Effector memory CD4-positive, alpha-beta T cell (primary cell): ENCODE measurements around the gene ZNF865.
A peak's percentile ranks its signal among the peaks of the same experiment; 100 is the strongest.
"Not testable (repeated sequence)": the region's sequence is repeated elsewhere in the genome, so short reads cannot be mapped to it uniquely, and the experiment has no call there.

ENCODE experiments used
- DNase-seq, 3 donors: peaks; one replicate each; pipeline ENCODE4 v3.0.0-alpha.2; 2020
- H3K27ac ChIP-seq: 2 replicates; pipeline ENCODE4 v1.7.0; 2013; ENCODE audit warnings: mild to moderate bottlenecking, low read length, moderate library complexity; ENCODE audit not compliant: insufficient read depth, poor library complexity, severe bottlenecking
- H3K27me3 ChIP-seq: replicated peaks from 2 replicates; pipeline ENCODE4 v1.7.0; 2013; ENCODE audit warnings: mild to moderate bottlenecking, low read length; ENCODE audit not compliant: insufficient read depth, control insufficient read depth, poor library complexity, severe bottlenecking
- H3K36me3 ChIP-seq: 2 replicates; pipeline ENCODE4 v1.7.0; 2013; ENCODE audit warnings: mild to moderate bottlenecking, low read length, moderate library complexity; ENCODE audit not compliant: control insufficient read depth, insufficient read depth
- H3K4me1 ChIP-seq: 2 replicates; pipeline ENCODE4 v1.7.0; 2013; ENCODE audit warnings: low read length, mild to moderate bottlenecking; ENCODE audit not compliant: control insufficient read depth, insufficient read depth, poor library complexity, severe bottlenecking
- H3K4me3 ChIP-seq: 2 replicates; pipeline ENCODE4 v1.7.0; 2013; ENCODE audit warnings: low read length, low read depth, mild to moderate bottlenecking; ENCODE audit not compliant: insufficient read depth, poor library complexity, severe bottlenecking
- H3K9me3 ChIP-seq: 2 replicates; pipeline ENCODE4 v1.7.0; 2013; ENCODE audit warnings: mild to moderate bottlenecking, low read length, moderate library complexity; ENCODE audit not compliant: control insufficient read depth
- total RNA-seq, 3 donors: gene quantifications; one replicate each; lab custom pipeline; 2026; lab: John Stamatoyannopoulos, UW

ZNF865 gene
- 8.4 to 14.1 (median 13.0) reads per million in 3 donors for total RNA-seq

DNA sequence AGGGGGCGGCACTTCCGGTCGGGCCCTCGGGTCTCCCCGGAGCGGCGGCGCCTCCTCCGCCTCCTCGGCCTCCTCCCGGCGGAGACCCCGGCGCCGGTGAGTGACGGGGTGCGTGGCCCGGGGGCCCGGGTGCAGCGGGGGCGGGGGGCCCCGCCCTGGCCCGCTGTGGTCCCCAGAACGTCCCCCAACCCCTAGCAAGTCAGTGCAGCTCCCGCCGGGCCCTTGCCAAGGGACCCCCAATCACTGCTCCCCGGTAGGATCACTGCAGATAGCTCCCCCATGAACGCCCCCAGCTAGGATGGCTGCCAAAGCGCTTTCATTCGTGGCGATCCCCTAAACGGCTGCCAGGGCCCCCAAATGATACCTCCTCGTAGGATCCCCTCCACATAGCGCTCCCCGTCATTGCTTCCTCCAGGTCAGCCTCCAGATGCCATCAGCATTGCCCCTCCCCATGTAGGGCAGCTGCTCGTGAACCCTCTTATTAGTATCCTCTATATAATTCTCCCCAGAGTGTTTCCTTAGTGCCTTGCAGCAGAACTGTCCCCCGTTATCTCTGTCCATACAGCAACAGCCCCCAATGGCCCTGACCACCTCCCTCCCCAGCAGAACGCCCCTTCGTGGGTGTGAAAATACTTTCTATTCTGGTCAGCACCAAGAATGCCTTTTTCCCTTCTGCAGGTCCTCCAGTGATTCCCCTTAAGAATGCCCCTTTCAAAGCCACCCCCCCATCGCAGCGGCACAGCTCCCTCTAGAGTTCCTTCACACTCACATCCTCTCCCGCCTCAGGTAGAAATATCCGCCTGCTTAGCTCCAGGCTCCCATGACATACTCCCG lies at the start of gene ZNF865:
TSS of gene ZNF865 (plus strand) at position 11 of the 834 bp plus-strand sequence. CDS start 7,972 bp downstream, outside the sequence.
- Histone ChIP-seq H3K4me3 (peak within 1 kb of the TSS; percentile 68), H3K9me3 (no peaks in the 10 kb centered on the region), H3K27ac (peak within 1 kb of the TSS; percentile 93), H3K36me3 (peaks cover 14% of the 10 kb centered on the region), H3K27me3 (no peaks in the 10 kb centered on the region), H3K4me1 (peaks cover 14% of the 10 kb centered on the region)
- DNase-seq: peak; percentile 52 to 63 (median 58)

DNA sequence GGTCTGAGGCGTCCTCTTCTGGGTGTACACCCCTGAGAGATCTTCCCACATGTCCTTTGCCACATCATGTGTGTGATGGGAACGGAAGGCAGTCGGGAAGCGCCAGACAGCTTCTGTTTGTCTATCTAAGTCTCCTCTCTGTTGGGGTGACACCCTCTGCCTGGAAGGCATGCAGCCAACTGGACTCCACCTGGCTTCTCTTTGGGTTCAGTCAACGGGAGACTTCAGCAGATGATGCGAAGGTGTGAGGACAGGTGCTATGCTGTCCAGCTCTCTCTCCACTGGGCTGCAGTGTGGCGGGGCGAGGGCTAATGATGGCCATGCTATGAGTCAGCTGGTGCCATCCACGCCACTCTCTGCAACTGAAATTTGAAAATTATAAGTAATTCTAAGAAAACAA lies 45.8 kb upstream of the ZNF865 start:
- H3K4me3 ChIP-seq: no peak overlapping the region
- H3K9me3 ChIP-seq: no peaks in the 10 kb centered on the region
- H3K4me1 ChIP-seq: no peaks in the 10 kb centered on the region
- H3K27ac ChIP-seq: no peak overlapping the region
- peaks cover 2% of the 10 kb centered on the region for H3K27me3 ChIP-seq
- DNase-seq: no peak
- no peaks in the 10 kb centered on the region for H3K36me3 ChIP-seq

DNA sequence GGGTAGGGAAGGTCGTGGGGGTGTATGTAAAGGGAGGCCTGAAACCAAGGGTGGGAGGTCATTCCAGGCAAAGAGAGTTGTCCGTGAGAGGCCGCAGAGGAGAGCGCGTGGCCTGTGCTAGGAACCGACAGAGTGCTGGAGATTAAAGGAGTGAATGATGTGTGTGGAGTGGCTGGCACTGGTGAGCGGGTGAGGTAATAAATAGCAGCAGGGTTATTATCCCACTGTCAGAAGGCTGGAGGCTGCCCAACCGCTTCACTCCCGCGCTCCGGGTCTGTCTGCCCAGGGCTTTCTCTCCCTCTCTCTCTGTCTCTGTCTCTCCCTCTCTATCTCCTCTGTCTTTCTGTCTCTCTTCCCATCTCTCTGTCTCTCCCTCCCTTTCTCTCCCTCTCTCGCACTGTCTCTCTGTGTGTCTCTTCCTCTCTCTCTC lies 42.2 kb upstream of the ZNF865 start:
- Histone ChIP-seq H3K36me3 (no peaks in the 10 kb centered on the region), H3K4me1 (no peaks in the 10 kb centered on the region), H3K4me3 (no peak overlapping the region), H3K27me3 (peaks cover 2% of the 10 kb centered on the region), H3K27ac (no peak overlapping the region), H3K9me3 (no peaks in the 10 kb centered on the region)
- DNase-seq: no peak

DNA sequence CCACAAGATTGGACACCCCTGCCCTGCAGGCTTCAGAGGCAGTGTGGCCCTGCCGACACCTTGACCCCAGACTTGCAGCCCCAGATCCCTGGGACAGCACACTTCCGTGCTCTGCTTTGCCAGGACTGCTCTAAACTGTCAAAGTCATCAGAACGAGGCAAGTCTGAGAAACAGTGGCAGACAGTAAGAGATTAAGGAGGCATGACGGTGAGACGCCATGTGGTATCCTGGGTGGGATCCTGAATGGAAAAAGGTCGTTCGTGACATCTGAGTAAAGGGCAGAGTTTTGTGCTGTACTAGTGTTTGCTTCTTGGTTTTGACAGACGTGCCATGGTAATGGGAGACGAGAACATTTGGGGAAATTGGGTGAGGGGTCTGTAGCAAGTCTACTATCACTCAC lies 38.6 kb upstream of the ZNF865 start:
- DNase-seq: no peak
- Histone ChIP-seq H3K27ac (no peak overlapping the region), H3K9me3 (no peaks in the 10 kb centered on the region), H3K36me3 (no peaks in the 10 kb centered on the region), H3K4me1 (no peaks in the 10 kb centered on the region), H3K4me3 (no peak overlapping the region), H3K27me3 (peaks cover 2% of the 10 kb centered on the region)

DNA sequence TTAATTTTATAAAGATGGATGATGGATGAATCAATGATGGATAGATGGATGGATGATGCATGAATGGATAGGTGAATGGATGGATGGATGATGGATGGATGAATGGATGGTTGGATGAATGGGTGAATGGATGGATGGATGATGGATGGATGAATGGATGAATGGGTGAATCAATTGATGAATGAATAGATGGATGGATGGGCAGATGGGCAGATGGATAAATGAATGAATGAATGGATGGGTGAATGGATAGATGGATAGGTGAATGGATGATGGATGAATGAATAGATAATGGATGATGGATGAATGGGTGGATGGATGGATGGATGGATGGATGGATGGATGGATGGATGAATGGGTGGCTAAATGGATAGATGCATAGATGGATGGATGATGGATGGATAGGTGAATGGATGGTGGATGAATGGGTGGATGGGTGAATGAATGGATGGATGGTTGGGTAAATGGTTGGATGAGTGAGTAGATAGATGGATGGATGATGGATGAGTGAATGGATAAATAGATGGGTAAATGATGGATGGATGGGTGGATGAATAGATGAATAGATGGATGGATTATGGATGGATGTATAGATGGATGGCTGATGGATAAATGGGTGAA lies 37.6 kb upstream of the ZNF865 start:
- Histone ChIP-seq H3K27me3 (peaks cover 2% of the 10 kb centered on the region), H3K27ac (no peak overlapping the region), H3K4me3 (no peak overlapping the region), H3K36me3 (no peaks in the 10 kb centered on the region), H3K9me3 (no peaks in the 10 kb centered on the region), H3K4me1 (no peaks in the 10 kb centered on the region)
- DNase-seq: no peak

DNA sequence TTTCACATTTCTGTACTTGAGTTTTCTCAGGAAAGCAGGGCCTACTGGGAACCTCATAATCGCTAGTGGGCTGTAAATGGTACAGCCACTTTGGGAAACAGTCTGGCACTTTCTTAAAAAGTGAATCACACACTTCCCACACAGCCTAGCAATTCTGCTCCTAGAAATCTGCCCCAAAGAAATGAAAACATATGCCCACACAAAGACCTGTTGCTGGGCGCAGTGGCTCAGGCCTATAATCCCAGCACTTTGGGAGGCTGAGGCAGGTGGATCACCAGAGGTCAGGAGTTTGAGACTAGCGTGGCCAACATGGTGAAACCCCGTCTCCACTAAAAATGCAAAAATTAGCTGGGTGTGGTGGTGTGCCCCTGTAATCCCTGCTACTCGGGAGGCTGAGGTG lies 36.0 kb upstream of the ZNF865 start:
- not testable (repeated sequence) for H3K9me3 ChIP-seq, H3K27me3 ChIP-seq

DNA sequence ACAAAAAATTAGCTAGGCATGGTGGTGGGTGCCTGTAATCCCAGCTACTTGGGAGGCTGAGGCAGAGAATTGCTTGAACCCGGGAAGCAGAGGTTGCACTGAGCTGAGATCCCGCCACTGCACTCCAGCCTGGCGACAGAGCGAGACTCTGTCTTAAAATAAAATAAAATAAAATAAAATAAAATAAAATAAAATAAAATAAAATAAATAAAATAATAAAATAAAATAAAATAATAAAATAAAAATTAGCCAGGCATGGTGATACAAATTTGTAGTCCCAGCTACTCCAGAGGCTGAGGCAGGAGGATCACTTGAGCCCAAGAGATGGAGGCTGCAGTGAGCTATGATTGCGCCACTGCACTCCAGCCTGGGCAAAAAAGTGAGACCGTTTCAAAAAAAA lies 31.5 kb upstream of the ZNF865 start:
- H3K4me1 ChIP-seq, H3K36me3 ChIP-seq, DNase-seq, H3K4me3 ChIP-seq, H3K27me3 ChIP-seq, H3K27ac ChIP-seq, H3K9me3 ChIP-seq: not testable (repeated sequence)

More for the DNA sequence above, 36.0 kb upstream of the ZNF865 start:
- H3K4me3 ChIP-seq, H3K36me3 ChIP-seq, H3K27ac ChIP-seq, DNase-seq, H3K4me1 ChIP-seq: not testable (repeated sequence)

DNA sequence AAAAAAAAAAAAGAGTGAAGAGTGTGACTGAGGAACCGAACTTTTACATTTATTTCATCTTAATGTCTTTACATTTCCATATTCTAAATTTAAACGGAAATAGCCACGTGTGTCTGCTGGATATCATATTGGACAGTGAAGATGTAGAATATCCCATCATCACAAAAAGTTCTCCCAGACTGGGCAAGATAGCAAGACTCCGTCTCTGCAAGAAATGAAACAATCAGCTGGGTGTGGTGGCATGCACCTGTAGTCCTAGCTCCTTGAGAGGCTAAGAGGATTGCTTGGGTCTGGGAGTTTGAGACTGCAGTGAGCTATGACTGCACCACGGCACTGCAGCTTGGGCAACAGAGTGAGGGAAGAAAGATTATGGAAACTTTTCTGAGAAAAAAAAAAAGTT lies 28.7 kb upstream of the ZNF865 start:
- H3K4me1 ChIP-seq: peaks cover 13% of the 10 kb centered on the region
- no peak overlapping the region for H3K27ac ChIP-seq
- no peaks in the 10 kb centered on the region for H3K9me3 ChIP-seq
- no peak overlapping the region for H3K4me3 ChIP-seq
- no peak for DNase-seq
- peaks cover 4% of the 10 kb centered on the region for H3K36me3 ChIP-seq
- no peaks in the 10 kb centered on the region for H3K27me3 ChIP-seq

DNA sequence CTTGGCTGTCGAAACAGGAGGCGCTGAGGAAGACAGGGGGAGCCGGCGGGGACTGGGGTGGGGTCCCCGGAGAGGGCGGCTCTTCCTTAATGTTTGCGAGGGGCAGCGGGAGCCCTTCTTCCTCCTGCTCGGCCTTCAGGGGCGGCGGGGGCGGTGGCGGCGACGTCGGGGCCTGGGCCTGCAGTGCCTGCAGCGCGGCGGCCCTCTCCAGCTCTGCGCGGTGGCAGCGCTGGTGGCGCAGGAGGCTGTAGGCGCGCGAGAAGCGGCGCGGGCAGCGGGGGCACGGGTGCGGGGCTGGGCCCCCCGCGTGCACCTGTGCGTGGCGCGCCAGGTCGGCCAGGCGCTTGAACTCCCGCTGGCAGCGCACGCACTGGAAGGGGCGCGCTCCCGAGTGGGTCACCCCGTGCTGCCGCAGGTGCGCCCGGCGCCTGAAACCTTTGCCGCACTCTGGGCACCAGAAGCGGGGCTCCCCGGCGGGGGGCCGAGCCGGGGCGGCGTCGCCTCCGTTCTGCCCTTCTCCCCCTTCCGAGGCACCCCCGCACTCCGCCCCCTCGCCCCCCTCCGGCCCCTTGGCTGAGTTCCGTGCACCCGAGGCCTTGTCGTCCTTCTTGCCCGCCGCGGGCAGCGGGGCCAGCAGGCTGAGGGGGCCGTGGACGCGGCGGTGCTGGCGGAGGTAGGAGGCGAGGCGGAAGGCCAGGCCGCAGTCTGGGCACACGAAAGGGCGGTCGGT lies 27.3 kb upstream of the ZNF865 start:
- H3K27ac ChIP-seq: no peak overlapping the region
- DNase-seq: no peak
- H3K4me3 ChIP-seq: no peak overlapping the region
- H3K9me3 ChIP-seq: no peaks in the 10 kb centered on the region
- H3K36me3 ChIP-seq: peaks cover 4% of the 10 kb centered on the region
- H3K4me1 ChIP-seq: peaks cover 13% of the 10 kb centered on the region
- H3K27me3 ChIP-seq: no peaks in the 10 kb centered on the region
